Urinary bladder (tissue), 4 donors: ENCODE results near the gene S100A16. TPM values are rescaled to one million over a fixed set of nuclear protein-coding genes. Genes with fewer than 3 reads are reported as not detected.
A peak's percentile ranks its signal among the peaks of the same experiment; 100 is the strongest.

Experiments used
- DNase-seq: peaks from one replicate; pipeline ENCODE4 v3.0.0-alpha.2; 2015; ENCODE audit errors: extremely low spot score
- H3K27ac ChIP-seq: one replicate; pipeline ENCODE4 v1.5.1; 2013; ENCODE audit warnings: low read depth, mild to moderate bottlenecking, moderate library complexity
- H3K36me3 ChIP-seq: one replicate; pipeline ENCODE4 v1.6.1; 2013; ENCODE audit warnings: mild to moderate bottlenecking, moderate library complexity; ENCODE audit not compliant: insufficient read depth
- H3K4me1 ChIP-seq: one replicate; pipeline ENCODE4 v1.6.1; 2013; ENCODE audit warnings: mild to moderate bottlenecking, moderate library complexity; ENCODE audit not compliant: insufficient read depth
- H3K4me3 ChIP-seq: one replicate; pipeline ENCODE4 v1.5.1; 2013; ENCODE audit warnings: low read depth, low read length
- WGBS: extraction: QIAGEN DNeasy Blood & Tissue Kit; methylation state at CpG from one replicate; pipeline ENCODE4 v1.1.7; 2013; 5-methylcytosine and 5-hydroxymethylcytosine counted together
- polyA plus RNA-seq: library from polyadenylated mRNA; stranded (reverse); fragments of 200-250 nt; gene quantifications from one replicate; pipeline ENCODE4 v1.2.3, GENCODE V29; 2013
- total RNA-seq: library from RNA; depleted of rRNA; stranded (reverse); fragments of >200 nt; gene quantifications from one replicate; pipeline ENCODE4 v1.2.3, GENCODE V29; 2014
- donor health status: healthy with polysubstance abuse.
- donor health status: healthy.

The S100A16 gene
- total RNA-seq (51.3 TPM), polyA plus RNA-seq (83.8 TPM)

DNA sequence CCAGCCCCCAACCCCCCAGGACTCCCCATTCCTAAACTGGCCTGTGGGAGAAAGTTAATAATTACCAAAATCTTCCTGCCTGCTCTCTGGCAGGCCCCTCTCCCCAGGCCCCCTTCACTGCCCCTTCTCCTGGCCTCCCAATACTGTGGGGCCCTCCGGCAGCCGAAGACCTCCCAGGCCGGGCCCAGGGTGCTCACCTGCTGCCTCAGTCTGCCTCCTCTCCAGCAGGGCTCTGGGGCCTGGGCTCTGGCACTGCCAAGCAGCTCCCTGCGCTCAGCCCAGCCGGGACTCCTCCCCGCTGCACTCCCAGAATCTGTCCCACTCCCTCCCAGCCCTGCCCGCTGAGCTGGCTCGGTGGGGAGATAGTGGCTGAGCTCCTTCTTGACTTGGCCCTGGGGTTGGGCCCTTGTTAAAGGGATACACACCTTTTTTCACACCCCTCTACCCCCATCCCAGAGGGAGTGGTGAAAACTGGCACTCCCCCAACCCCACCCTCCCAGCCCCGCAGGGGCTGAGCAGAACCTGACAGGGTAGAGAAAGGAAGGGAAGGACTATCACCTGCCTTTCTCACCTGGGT is at the start of gene S100A16:
Gene S100A16, minus strand, starts transcription at position 383 of the 577 bp plus-strand sequence. CDS start 4,986 bp downstream, outside the sequence.
- Histone ChIP-seq H3K4me1 (no peaks in the 10 kb centered on the region), H3K27ac (peak within 1 kb of the TSS; percentile 75), H3K36me3 (no peaks in the 10 kb centered on the region), H3K4me3 (peak within 1 kb of the TSS; percentile 58)
- no peak for DNase-seq
- WGBS = 18% methylated on average over 9 of the region's 9 CpGs

- Histone ChIP-seq H3K4me3 (no peak overlapping the region), H3K36me3 (peaks cover 18% of the 10 kb centered on the region), H3K4me1 (no peaks in the 10 kb centered on the region), H3K27ac (no peak overlapping the region)
- no peak for DNase-seq
- WGBS = 58% methylated on average over 2 of the region's 2 CpGs
These were observed 49.3 kb upstream of the S100A16 start for GRCh38 chr1:153662269-153662668.

DNA sequence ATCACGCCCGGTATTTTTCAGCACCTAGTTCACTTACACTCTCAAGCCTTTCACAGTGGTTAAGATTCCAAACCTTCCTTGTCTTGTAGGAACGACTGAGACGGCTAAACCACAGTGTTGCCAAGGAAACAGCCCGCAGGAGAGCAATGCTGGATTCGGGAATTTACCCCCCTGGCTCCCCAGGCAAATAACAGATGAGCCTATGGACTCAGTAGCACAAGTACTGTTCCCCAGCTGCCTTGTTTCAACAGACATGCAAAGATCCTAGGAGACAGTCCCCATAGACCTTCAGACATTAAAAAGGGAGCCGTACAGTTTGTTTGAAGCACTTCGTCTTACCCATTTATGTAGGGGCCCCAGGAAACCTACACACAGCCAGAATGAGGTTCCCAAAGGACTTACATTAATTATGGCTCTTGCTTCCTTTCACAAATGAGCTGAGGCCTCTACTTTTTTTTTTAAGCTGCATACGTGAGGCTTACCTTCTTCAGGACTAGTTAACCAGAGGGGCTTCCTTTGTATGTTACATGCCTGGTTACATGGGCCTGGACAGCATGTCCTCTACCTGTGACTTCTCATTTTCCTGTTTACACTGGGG is 48.3 kb upstream of the S100A16 start:
- WGBS = 56% methylated on average over 9 of the region's 9 CpGs
- no peaks in the 10 kb centered on the region for H3K4me1 ChIP-seq
- no peak for DNase-seq
- no peak overlapping the region for H3K27ac ChIP-seq
- peaks cover 13% of the 10 kb centered on the region for H3K36me3 ChIP-seq
- no peak overlapping the region for H3K4me3 ChIP-seq

GRCh38 chr1:153659656-153660055 is 46.7 kb upstream of the S100A16 start:
- Histone ChIP-seq H3K27ac (no peak overlapping the region), H3K36me3 (peaks cover 8% of the 10 kb centered on the region), H3K4me3 (peak overlapping the region; percentile 73), H3K4me1 (no peaks in the 10 kb centered on the region)
- 80% methylated on average over 9 of the region's 9 CpGs for WGBS
- no peak for DNase-seq

DNA sequence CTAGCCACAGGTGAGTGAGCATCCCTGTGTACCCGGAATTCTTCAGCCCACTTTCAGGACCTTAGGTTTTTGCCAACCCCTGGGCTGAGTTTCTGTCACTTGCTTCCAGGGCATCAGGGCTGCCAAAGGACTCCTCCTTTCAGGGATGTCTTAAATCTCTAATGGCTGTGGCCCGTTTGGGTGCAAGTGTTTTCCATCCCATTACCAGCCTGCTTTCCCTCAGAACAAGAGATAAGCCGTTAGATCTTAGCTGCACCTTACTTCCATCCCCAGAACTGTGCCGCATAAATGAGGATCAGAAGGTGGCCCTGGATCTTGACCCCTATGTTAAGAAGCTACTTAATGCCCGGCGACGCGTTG is 46.2 kb upstream of the S100A16 start:
- H3K27ac ChIP-seq = no peak overlapping the region
- WGBS = 35% methylated on average over 8 of the region's 8 CpGs
- peaks cover 3% of the 10 kb centered on the region for H3K36me3 ChIP-seq
- no peaks in the 10 kb centered on the region for H3K4me1 ChIP-seq
- DNase-seq = no peak
- peak overlapping the region; percentile 73 for H3K4me3 ChIP-seq

DNA sequence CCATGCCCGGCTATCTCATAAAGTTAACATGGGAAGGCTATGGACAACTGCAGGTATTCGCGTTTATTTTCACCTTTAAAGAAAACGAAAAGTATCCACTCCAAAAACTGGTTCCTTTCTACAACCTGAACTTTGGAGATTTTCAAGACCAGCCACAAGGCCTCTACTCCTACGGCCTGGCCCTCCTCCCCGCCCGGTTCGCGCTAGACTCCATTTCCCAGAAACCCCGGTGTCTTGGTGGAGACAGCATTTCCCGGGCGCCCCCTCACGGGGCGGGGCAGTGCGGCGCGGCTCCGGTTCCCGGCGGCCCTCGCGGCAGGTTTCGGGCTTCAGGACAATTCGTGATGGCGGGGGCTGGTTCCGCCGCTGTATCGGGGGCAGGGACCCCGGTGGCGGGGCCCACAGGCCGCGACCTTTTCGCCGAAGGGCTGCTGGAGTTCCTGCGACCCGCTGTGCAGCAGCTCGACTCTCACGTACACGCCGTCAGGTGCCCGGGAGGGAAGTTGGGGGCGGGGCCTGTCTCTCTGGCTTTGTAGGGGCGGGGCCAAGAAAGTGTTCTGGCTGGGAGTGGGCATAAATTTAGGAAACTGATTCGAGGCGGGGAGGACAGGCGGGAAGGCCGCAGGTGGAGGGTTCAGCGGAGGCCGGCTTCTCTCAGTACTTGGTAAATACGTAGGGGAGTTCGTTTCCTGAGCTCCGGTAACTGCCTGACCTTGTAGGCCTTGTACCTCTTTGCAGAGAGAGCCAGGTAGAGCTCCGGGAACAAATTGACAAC is 45.6 kb upstream of the S100A16 start, which contains the start of gene SNAPIN:
Gene SNAPIN, plus strand, starts transcription at position 304 of the 775 bp plus-strand sequence. Its CDS starts 41 bp downstream, at position 345.
- peak within 1 kb of the TSS; percentile 99 for H3K27ac ChIP-seq
- peaks cover 2% of the 10 kb centered on the region for H3K36me3 ChIP-seq
- 2% methylated on average over 53 of the region's 53 CpGs for WGBS
- peak within 1 kb of the TSS; percentile 73 for H3K4me3 ChIP-seq
- DNase-seq = peak; percentile 89
- H3K4me1 ChIP-seq = no peaks in the 10 kb centered on the region

DNA sequence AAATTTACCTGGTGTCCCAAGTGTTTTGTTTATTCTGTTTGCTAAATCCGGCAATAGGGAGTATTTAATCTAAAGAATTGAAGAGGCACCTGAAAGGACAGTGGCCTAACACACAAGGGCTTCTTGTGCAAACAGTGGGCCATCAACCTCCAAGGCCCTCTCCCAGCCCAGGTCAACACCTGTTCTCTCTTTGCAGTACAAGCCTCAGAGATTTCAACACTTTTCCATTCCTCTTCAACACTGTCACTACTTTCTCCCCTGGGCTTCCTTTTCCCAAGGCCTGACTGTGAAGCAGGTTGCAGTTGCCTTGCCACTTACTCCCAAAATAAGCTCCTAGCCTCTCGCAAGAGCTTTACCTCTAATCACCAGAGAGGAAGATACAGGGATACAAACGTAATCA is 42.4 kb upstream of the S100A16 start:
- DNase-seq = no peak
- Histone ChIP-seq H3K36me3 (no peaks in the 10 kb centered on the region), H3K4me3 (no peak overlapping the region), H3K27ac (no peak overlapping the region), H3K4me1 (no peaks in the 10 kb centered on the region)
- WGBS = 86% methylated on average over 3 of the region's 3 CpGs

GRCh38 chr1:153652805-153653500 is 40.0 kb upstream of the S100A16 start:
- WGBS = 60% methylated on average over 3 of the region's 3 CpGs

DNA sequence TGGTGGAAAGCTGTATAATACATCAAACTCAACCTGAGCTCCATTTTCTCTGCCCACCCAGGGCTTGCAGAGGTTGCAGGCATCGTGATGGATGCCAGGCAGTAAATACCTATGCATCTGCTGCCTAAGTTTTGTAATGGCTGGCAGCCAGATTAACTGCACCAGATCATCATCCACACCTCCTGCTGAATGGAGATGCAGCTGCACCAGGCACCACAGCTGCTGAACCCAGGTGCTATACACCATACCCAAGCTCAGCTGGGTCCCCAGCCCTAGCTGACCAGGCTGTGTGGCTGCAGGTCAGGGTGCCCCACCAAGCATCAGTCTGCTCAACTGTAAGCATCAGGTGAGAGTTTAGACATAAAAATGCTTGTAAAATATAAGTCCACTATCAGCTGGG is 38.8 kb upstream of the S100A16 start:
- no peak overlapping the region for H3K27ac ChIP-seq
- no peak overlapping the region for H3K4me3 ChIP-seq
- 60% methylated on average over 1 of the region's 1 CpG for WGBS
- H3K4me1 ChIP-seq = no peaks in the 10 kb centered on the region
- DNase-seq = no peak
- H3K36me3 ChIP-seq = no peaks in the 10 kb centered on the region

More at GRCh38 chr1:153652805-153653500, 40.0 kb upstream of the S100A16 start:
- no peak overlapping the region for H3K4me3 ChIP-seq
- H3K4me1 ChIP-seq = no peaks in the 10 kb centered on the region
- no peak for DNase-seq
- no peak overlapping the region for H3K27ac ChIP-seq
- H3K36me3 ChIP-seq = no peaks in the 10 kb centered on the region

DNA sequence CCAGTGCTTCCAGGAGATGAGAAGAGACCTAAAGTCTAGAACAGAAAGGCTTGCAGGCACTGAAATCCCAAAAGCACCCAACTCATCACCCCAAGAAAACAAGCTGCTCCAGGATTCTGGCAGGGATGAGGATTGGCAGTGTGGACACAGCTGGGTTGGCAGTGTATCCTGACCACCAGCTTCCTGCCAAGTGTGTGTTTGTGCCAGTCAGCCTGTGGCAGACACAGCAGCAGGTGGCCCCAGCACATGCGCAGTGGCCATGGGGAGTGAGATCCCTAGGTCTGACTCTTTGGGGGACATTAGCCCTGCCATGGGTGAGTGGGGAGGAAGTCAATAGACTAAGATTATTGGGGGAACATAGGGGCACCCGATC is 36.9 kb upstream of the S100A16 start:
- 84% methylated on average over 2 of the region's 2 CpGs for WGBS
- no peak for DNase-seq
- Histone ChIP-seq H3K36me3 (peaks cover 3% of the 10 kb centered on the region), H3K4me3 (no peak overlapping the region), H3K27ac (no peak overlapping the region), H3K4me1 (no peaks in the 10 kb centered on the region)

GRCh38 chr1:153649137-153649862 is 36.4 kb upstream of the S100A16 start:
- H3K36me3 ChIP-seq = peaks cover 5% of the 10 kb centered on the region
- H3K27ac ChIP-seq = no peak overlapping the region
- no peak for DNase-seq
- no peaks in the 10 kb centered on the region for H3K4me1 ChIP-seq
- no peak overlapping the region for H3K4me3 ChIP-seq
- 53% methylated on average over 3 of the region's 3 CpGs for WGBS

DNA sequence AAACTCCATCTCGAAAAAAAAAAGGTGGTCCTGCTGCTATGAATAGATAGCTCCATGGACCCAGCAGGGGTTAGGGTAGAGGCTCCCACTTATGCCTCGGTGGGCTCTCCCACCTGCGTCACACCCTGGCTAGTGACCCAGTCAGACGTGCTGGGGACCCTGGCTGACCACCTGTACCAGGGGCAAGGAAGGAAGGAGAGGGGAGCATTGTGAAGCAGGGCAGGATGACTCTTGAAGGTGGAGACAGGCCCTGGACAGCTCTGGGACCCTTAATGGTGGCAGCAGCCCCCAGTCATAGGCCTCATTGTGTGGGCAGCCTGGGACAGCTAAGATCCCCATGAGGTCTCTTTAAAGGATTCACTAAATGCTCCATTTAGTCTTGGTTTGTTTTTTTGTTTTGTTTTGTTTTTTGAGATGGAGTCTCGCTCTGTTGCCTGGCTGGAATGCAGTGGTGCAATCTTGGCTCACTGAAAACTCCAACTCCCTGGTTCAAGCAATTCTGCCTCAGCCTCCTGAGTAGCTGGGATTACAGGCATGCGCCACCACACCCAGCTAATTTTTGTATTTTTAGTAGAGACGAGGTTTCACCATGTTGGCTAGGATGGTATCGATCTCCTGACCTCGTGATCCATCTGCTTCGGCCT is 35.2 kb upstream of the S100A16 start:
- 89% methylated on average over 10 of the region's 10 CpGs for WGBS
- Histone ChIP-seq H3K4me3 (no peak overlapping the region), H3K4me1 (no peaks in the 10 kb centered on the region), H3K36me3 (peaks cover 5% of the 10 kb centered on the region), H3K27ac (no peak overlapping the region)
- DNase-seq = no peak

DNA sequence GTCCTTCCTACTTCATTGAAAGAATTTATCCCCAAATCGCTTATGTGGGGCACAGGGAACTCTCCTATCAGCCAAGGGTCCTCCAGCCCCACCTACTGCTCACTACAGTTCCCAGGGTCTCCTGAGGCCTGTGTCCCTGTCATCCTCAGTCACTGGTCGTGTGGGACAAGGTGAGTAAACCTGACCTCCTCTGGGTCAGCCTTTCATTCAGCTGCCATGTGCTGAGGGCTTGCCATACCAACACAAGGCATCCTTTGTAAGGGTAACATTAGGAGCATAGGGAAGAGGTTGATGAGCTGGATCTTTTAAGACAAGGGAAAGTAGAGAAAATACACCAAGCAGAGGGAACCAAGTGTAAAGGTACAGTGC is 34.4 kb upstream of the S100A16 start:
- 47% methylated on average over 2 of the region's 2 CpGs for WGBS
- no peak for DNase-seq
- Histone ChIP-seq H3K27ac (no peak overlapping the region), H3K4me3 (no peak overlapping the region), H3K4me1 (no peaks in the 10 kb centered on the region), H3K36me3 (peaks cover 5% of the 10 kb centered on the region)
